HepG2 (cell line): Measurements from ENCODE around the gene DCAKD. TPM values are rescaled to one million over a fixed set of nuclear protein-coding genes. Genes with fewer than 3 reads are reported as not detected.

Experiments
- CREBL2 ChIP-seq: sonication (generic); formaldehyde crosslinking; IDR thresholded peaks from 2 replicates; pipeline ENCODE4 v1.8.1; 2023; ENCODE audit warnings: missing genetic modification reagents, mild to moderate bottlenecking, borderline replicate concordance
- ETV5 ChIP-seq: IDR thresholded peaks from 2 replicates; pipeline ENCODE4 v1.6.1; 2018; ENCODE audit warnings: missing biosample characterization, missing genetic modification reagents, inconsistent platforms, borderline replicate concordance
- FOXJ3 ChIP-seq: sonication (generic); formaldehyde crosslinking; IDR thresholded peaks from 2 replicates; pipeline ENCODE4 v1.4.0; 2020; ENCODE audit warnings: missing genetic modification reagents, mild to moderate bottlenecking, borderline replicate concordance
- HNRNPL ChIP-seq: fragments of 200-400 bp; formaldehyde crosslinking; IDR thresholded peaks from 2 replicates; pipeline ENCODE4 v1.6.1; 2017; ENCODE audit warnings: mild to moderate bottlenecking, low read depth, low read length
- KDM5B ChIP-seq: sonication (generic); formaldehyde crosslinking; IDR thresholded peaks from 2 replicates; pipeline ENCODE4 v1.4.0; 2020; ENCODE audit warnings: missing genetic modification reagents, mild to moderate bottlenecking, borderline replicate concordance
- PATZ1 ChIP-seq: sonication (generic); formaldehyde crosslinking; IDR thresholded peaks from 2 replicates; pipeline ENCODE4 v1.4.0; 2020; ENCODE audit warnings: missing genetic modification reagents
- RERE ChIP-seq: IDR thresholded peaks from 2 replicates; pipeline ENCODE4 v1.6.1; 2016; ENCODE audit warnings: low read depth, missing genetic modification reagents, missing compliant biosample characterization
- RFXAP ChIP-seq: sonication (generic); formaldehyde crosslinking; IDR thresholded peaks from 2 replicates; pipeline ENCODE4 v1.4.0; 2020; ENCODE audit warnings: missing genetic modification reagents, borderline replicate concordance
- SKIL ChIP-seq: sonication (generic); formaldehyde crosslinking; IDR thresholded peaks from 2 replicates; pipeline ENCODE4 v1.8.0; 2022; ENCODE audit warnings: missing genetic modification reagents, mild to moderate bottlenecking, moderate library complexity, borderline replicate concordance
- TAF1 ChIP-seq: sonication (generic); formaldehyde crosslinking; IDR thresholded peaks from 2 replicates; pipeline ENCODE4 v1.4.0; 2020; ENCODE audit warnings: missing genetic modification reagents
- TSC22D2 ChIP-seq: sonication (generic); formaldehyde crosslinking; IDR thresholded peaks from 2 replicates; pipeline ENCODE4 v1.5.1; 2020; ENCODE audit warnings: missing genetic modification reagents, mild to moderate bottlenecking, borderline replicate concordance
- ZNF512 ChIP-seq: sonication (generic); formaldehyde crosslinking; IDR thresholded peaks from 2 replicates; pipeline ENCODE4 v1.4.0; 2020; ENCODE audit warnings: mild to moderate bottlenecking, missing genetic modification reagents
- ZNF576 ChIP-seq: sonication (generic); formaldehyde crosslinking; IDR thresholded peaks from 2 replicates; pipeline ENCODE4 v1.4.0; 2020; ENCODE audit warnings: mild to moderate bottlenecking, missing genetic modification reagents
- ZSCAN22 ChIP-seq: sonication (generic); formaldehyde crosslinking; IDR thresholded peaks from 2 replicates; pipeline ENCODE4 v1.4.0; 2020; ENCODE audit warnings: mild to moderate bottlenecking, missing genetic modification reagents
- polyA plus RNA-seq, 8 experiments: library from polyadenylated mRNA; depleted of rRNA in 3 of 8; stranded (reverse) in 7 of 8; unstranded in 1 of 8; fragments of >200 nt; fragmentation: Illumina TruSeq in 4 of 8; extraction: Trizol in 4 of 8; gene quantifications; 2 replicates each; pipeline versions ENCODE4 v1.2.1 to v1.2.3, GENCODE V29; 2011 to 2016; ENCODE audit warnings: low read depth in 4 of 8, missing spikeins in 1 of 8, mixed read lengths in 1 of 8; ENCODE audit not compliant: insufficient read depth in 1 of 8
- total RNA-seq, 5 experiments: library from RNA; depleted of rRNA; stranded (reverse); fragments of >200 nt; fragmentation: Illumina TruSeq; extraction: Trizol; gene quantifications; 2 replicates each; pipeline ENCODE4 v1.2.3, GENCODE V29; 2016; ENCODE audit warnings: low read depth in 1 of 5

DCAKD gene
- total and polyA plus RNA-seq, 2 of the 13 experiments (the other 11 are each of a cell fraction or from before 2014, with no cell fraction given) = 25.9 to 29.2 TPM

GRCh38 chr17:44981221-44981968, 70.0 kb downstream of the DCAKD start (continued):
- TF ChIP-seq RFXAP (no peak), PATZ1 (CRISPR knock-in tag) (no peak), ZNF512 (CRISPR knock-in tag) (no peak), RERE (CRISPR knock-in tag) (no peak), ZNF576 (CRISPR knock-in tag) (no peak), ZSCAN22 (CRISPR knock-in tag) (no peak), SKIL (CRISPR knock-in tag) (no peak), TAF1 (CRISPR knock-in tag) (no peak), FOXJ3 (CRISPR knock-in tag) (peak; percentile 28), KDM5B (CRISPR knock-in tag) (no peak), HNRNPL (no peak), CREBL2 (CRISPR knock-in tag) (no peak), TSC22D2 (CRISPR knock-in tag) (no peak), ETV5 (CRISPR knock-in tag) (no peak)
